H9 (cell line): ENCODE measurements around the gene ALDH1L1. TPM values are rescaled to one million over a fixed set of nuclear protein-coding genes. Genes with fewer than 3 reads are reported as not detected.

Experiments
- DNase-seq: peaks from one replicate; pipeline ENCODE4 v3.0.0-alpha.2; 2017
- H2AFZ ChIP-seq: one replicate; pipeline ENCODE4 v1.6.1; 2013; ENCODE audit warnings: mild to moderate bottlenecking, low read length, control low read depth, moderate library complexity
- H2AK5ac ChIP-seq: 2 replicates; pipeline ENCODE4 v1.6.1; 2013; ENCODE audit warnings: low read length, control low read depth, mixed read lengths; ENCODE audit not compliant: insufficient read length
- H2BK120ac ChIP-seq: one replicate; pipeline ENCODE4 v1.6.1; 2013; ENCODE audit warnings: low read depth, mild to moderate bottlenecking, low read length, control low read depth, inconsistent platforms; ENCODE audit not compliant: poor library complexity, severe bottlenecking
- H2BK12ac ChIP-seq: 2 replicates; pipeline ENCODE4 v1.6.1; 2013; ENCODE audit warnings: low read length, control low read depth, mixed read lengths, low read depth; ENCODE audit not compliant: insufficient read length
- H2BK15ac ChIP-seq: 2 replicates; pipeline ENCODE4 v1.6.1; 2013; ENCODE audit warnings: low read depth, low read length, control low read depth
- H2BK20ac ChIP-seq: one replicate; pipeline ENCODE4 v1.6.1; 2013; ENCODE audit warnings: low read depth, mild to moderate bottlenecking, low read length, control low read depth, inconsistent platforms; ENCODE audit not compliant: poor library complexity, severe bottlenecking
- H2BK5ac ChIP-seq: 2 replicates; pipeline ENCODE4 v1.6.1; 2013; ENCODE audit warnings: low read length, control low read depth, mixed read lengths; ENCODE audit not compliant: insufficient read length
- H3K14ac ChIP-seq: 2 replicates; pipeline ENCODE4 v1.6.1; 2013; ENCODE audit warnings: low read length, control low read depth; ENCODE audit not compliant: insufficient read depth
- H3K18ac ChIP-seq: 2 replicates; pipeline ENCODE4 v1.6.1; 2013; ENCODE audit warnings: low read depth, mild to moderate bottlenecking, mixed read lengths, low read length, control low read depth; ENCODE audit not compliant: insufficient read length
- H3K23ac ChIP-seq: 2 replicates; pipeline ENCODE4 v1.6.1; 2013; ENCODE audit warnings: low read length, control low read depth, mixed read lengths, low read depth; ENCODE audit not compliant: insufficient read length
- H3K23me2 ChIP-seq: 2 replicates; pipeline ENCODE4 v1.6.1; 2013; ENCODE audit warnings: low read depth, mild to moderate bottlenecking, mixed read lengths, low read length, control low read depth; ENCODE audit not compliant: insufficient read length, poor library complexity, severe bottlenecking
- H3K27ac ChIP-seq: 2 replicates; pipeline ENCODE4 v1.5.1; 2013; ENCODE audit warnings: low read length, control low read depth, mixed read lengths, low read depth; ENCODE audit not compliant: insufficient read length
- H3K27me3 ChIP-seq: 2 replicates; pipeline ENCODE4 v1.6.1; 2013; ENCODE audit warnings: low read length, control low read depth, inconsistent platforms; ENCODE audit not compliant: insufficient read depth
- H3K4ac ChIP-seq: 2 replicates; pipeline ENCODE4 v1.6.1; 2013; ENCODE audit warnings: low read depth, mild to moderate bottlenecking, control low read depth, inconsistent platforms, low read length, moderate library complexity
- H3K4me1 ChIP-seq: 2 replicates; pipeline ENCODE4 v1.6.1; 2013; ENCODE audit warnings: low read length, control low read depth, inconsistent platforms; ENCODE audit not compliant: insufficient read depth
- H3K4me2 ChIP-seq: 2 replicates; pipeline ENCODE4 v1.6.1; 2013; ENCODE audit warnings: low read length, control low read depth, mixed read lengths; ENCODE audit not compliant: insufficient read length, insufficient read depth
- H3K56ac ChIP-seq: 2 replicates; pipeline ENCODE4 v1.6.1; 2013; ENCODE audit warnings: low read depth, mild to moderate bottlenecking, mixed read lengths, low read length, control low read depth; ENCODE audit not compliant: insufficient read length
- H3K79me1 ChIP-seq: 2 replicates; pipeline ENCODE4 v1.6.1; 2013; ENCODE audit warnings: low read depth, mild to moderate bottlenecking, moderate library complexity, low read length, control low read depth, inconsistent platforms; ENCODE audit not compliant: insufficient read depth, poor library complexity, severe bottlenecking
- H3K79me2 ChIP-seq: 2 replicates; pipeline ENCODE4 v1.6.1; 2013; ENCODE audit warnings: low read length, control low read depth, inconsistent platforms; ENCODE audit not compliant: insufficient read depth
- H3K9ac ChIP-seq: 2 replicates; pipeline ENCODE4 v1.6.1; 2013; ENCODE audit warnings: low read length, control low read depth, mixed read lengths; ENCODE audit not compliant: insufficient read length; ENCODE audit errors: extremely low read depth
- H3K9me3 ChIP-seq: one replicate; pipeline ENCODE4 v1.6.1; 2013; ENCODE audit warnings: low read depth, low read length, inconsistent platforms; ENCODE audit not compliant: control insufficient read depth
- H3T11ph ChIP-seq: one replicate; pipeline ENCODE4 v1.6.1; 2013; ENCODE audit warnings: mild to moderate bottlenecking, low read length, control low read depth, inconsistent platforms
- H4K20me1 ChIP-seq: one replicate; pipeline ENCODE4 v1.6.1; 2013; ENCODE audit not compliant: control insufficient read depth, insufficient read length, insufficient read depth
- H4K5ac ChIP-seq: 2 replicates; pipeline ENCODE4 v1.6.1; 2013; ENCODE audit warnings: low read depth, mild to moderate bottlenecking, mixed read lengths, low read length, control low read depth; ENCODE audit not compliant: insufficient read length
- H4K8ac ChIP-seq: replicated peaks from 2 replicates; pipeline ENCODE4 v1.6.1; 2013; ENCODE audit warnings: low read length, control low read depth, mixed read lengths, low read depth; ENCODE audit not compliant: insufficient read length
- H4K91ac ChIP-seq: 2 replicates; pipeline ENCODE4 v1.6.1; 2013; ENCODE audit warnings: low read depth, mild to moderate bottlenecking, moderate library complexity, mixed read lengths, low read length, control low read depth; ENCODE audit not compliant: insufficient read length
- H3K27ac Mint-ChIP-seq, 3 experiments: 2 replicates in 2 of 3; 3 replicates in 1 of 3; pipeline ENCODE4 v1.8.0; 2020 to 2021; ENCODE audit warnings: mixed read lengths in 3 of 3, mild to moderate bottlenecking in 1 of 3, moderate library complexity in 1 of 3
- H3K27me3 Mint-ChIP-seq: 2 replicates; pipeline ENCODE4 v1.8.0; 2021; ENCODE audit warnings: low read depth, mild to moderate bottlenecking, moderate library complexity, mixed read lengths
- H3K36me3 Mint-ChIP-seq, 3 experiments: 2 replicates in 2 of 3; 3 replicates in 1 of 3; pipeline ENCODE4 v1.8.0; 2020 to 2021; ENCODE audit warnings: low read depth in 3 of 3, mixed read lengths in 3 of 3; ENCODE audit not compliant: insufficient read depth in 1 of 3
- H3K4me1 Mint-ChIP-seq, 2 experiments: 2 replicates each; pipeline ENCODE4 v1.8.0; 2020; ENCODE audit warnings: mixed read lengths in 2 of 2
- H3K4me3 Mint-ChIP-seq, 2 experiments: 2 replicates in 1 of 2; 3 replicates in 1 of 2; pipeline ENCODE4 v1.8.0; 2020 to 2021; ENCODE audit warnings: mild to moderate bottlenecking in 2 of 2, mixed read lengths in 2 of 2, moderate library complexity in 1 of 2
- H3K9me3 Mint-ChIP-seq, 2 experiments: 2 replicates in 1 of 2; 3 replicates in 1 of 2; pipeline ENCODE4 v1.8.0; 2020; ENCODE audit warnings: mild to moderate bottlenecking in 2 of 2, mixed read lengths in 2 of 2, moderate library complexity in 1 of 2
- WGBS: extraction: QIAGEN DNeasy Blood & Tissue Kit; methylation state at CpG from one replicate; pipeline ENCODE4 v1.1.7; 2013; ENCODE audit warnings: missing lambda C conversion rate, low lambda C conversion rate, mixed read lengths; ENCODE audit not compliant: insufficient read length; ENCODE audit errors: extremely low coverage; 5-methylcytosine and 5-hydroxymethylcytosine counted together
- total RNA-seq: library from RNA; stranded (reverse); gene quantifications from 2 replicates; pipeline ENCODE4 v1.2.1, GENCODE V29; 2021
- TF ChIP-seq, protein P1 (sequence below): fragments of 200-600 bp; sonication (generic); conservative IDR thresholded peaks from 3 replicates; pipeline ENCODE4 v1.8.0; 2021; ENCODE audit warnings: antibody characterized with exemption, mild to moderate bottlenecking

Gene ALDH1L1
- total RNA-seq, 1 experiment from 2014 or later = 0.90 TPM

GRCh38 chr3:126152458-126152857 is 27.9 kb downstream of the ALDH1L1 start:
- Mint-ChIP-seq H3K27me3 (peaks cover 7% of the 10 kb centered on the region), H3K4me1 (no peaks in the 10 kb centered on the region), H3K4me3 (no peak overlapping the region), H3K27ac (no peak overlapping the region), H3K9me3 (no peaks in the 10 kb centered on the region; a peak in 1 of 5 replicates), H3K36me3 (peaks cover 0 to 5% (median 2%) of the 10 kb centered on the region in 3 experiments; a peak in 1 of 7 replicates)
- no peaks in the 10 kb centered on the region for H4K20me1 ChIP-seq
- no peak overlapping the region for H3K23ac ChIP-seq
- no peaks in the 10 kb centered on the region for H3K79me1 ChIP-seq
- TF ChIP-seq, protein P1, sequence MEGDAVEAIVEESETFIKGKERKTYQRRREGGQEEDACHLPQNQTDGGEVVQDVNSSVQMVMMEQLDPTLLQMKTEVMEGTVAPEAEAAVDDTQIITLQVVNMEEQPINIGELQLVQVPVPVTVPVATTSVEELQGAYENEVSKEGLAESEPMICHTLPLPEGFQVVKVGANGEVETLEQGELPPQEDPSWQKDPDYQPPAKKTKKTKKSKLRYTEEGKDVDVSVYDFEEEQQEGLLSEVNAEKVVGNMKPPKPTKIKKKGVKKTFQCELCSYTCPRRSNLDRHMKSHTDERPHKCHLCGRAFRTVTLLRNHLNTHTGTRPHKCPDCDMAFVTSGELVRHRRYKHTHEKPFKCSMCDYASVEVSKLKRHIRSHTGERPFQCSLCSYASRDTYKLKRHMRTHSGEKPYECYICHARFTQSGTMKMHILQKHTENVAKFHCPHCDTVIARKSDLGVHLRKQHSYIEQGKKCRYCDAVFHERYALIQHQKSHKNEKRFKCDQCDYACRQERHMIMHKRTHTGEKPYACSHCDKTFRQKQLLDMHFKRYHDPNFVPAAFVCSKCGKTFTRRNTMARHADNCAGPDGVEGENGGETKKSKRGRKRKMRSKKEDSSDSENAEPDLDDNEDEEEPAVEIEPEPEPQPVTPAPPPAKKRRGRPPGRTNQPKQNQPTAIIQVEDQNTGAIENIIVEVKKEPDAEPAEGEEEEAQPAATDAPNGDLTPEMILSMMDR = no peak
- no peak overlapping the region for H3K4me2 ChIP-seq
- H2AFZ ChIP-seq = no peak overlapping the region
- no peak overlapping the region for H4K8ac ChIP-seq
- H3K79me2 ChIP-seq = no peaks in the 10 kb centered on the region
- no peak overlapping the region for H2BK20ac ChIP-seq
- no peaks in the 10 kb centered on the region for H3K23me2 ChIP-seq
- H3K56ac ChIP-seq = no peak overlapping the region
- DNase-seq = no peak
- no peaks in the 10 kb centered on the region for H3K27me3 ChIP-seq
- H3K4ac ChIP-seq = no peak overlapping the region
- no peak overlapping the region for H4K5ac ChIP-seq
- WGBS = no CpG with 5 or more reads among the region's 9 CpGs
- no peak overlapping the region for H3K18ac ChIP-seq
- no peak overlapping the region for H3K27ac ChIP-seq
- no peak overlapping the region for H2BK15ac ChIP-seq
- H2BK120ac ChIP-seq = no peak overlapping the region
- no peak overlapping the region for H2AK5ac ChIP-seq
- no peak overlapping the region for H3K9ac ChIP-seq
- H3K4me1 ChIP-seq = no peaks in the 10 kb centered on the region
- H3K14ac ChIP-seq = no peak overlapping the region
- H2BK12ac ChIP-seq = no peak overlapping the region
- H3T11ph ChIP-seq = no peak overlapping the region
- H3K9me3 ChIP-seq = no peaks in the 10 kb centered on the region
- no peak overlapping the region for H2BK5ac ChIP-seq
- H4K91ac ChIP-seq = no peak overlapping the region
